Hematopoietic multipotent progenitor cell treated with erythropoietin and hydrocortisone succinate and interleukin-3 and kit ligand, for 15 days (in vitro differentiated cells): ENCODE results near the gene ALDH3B1.

Experiments
- DNase-seq: peaks from one replicate; pipeline ENCODE4 v3.0.0-alpha.2; 2015; ENCODE audit warnings: low spot score

Gene ALDH3B1

DNA sequence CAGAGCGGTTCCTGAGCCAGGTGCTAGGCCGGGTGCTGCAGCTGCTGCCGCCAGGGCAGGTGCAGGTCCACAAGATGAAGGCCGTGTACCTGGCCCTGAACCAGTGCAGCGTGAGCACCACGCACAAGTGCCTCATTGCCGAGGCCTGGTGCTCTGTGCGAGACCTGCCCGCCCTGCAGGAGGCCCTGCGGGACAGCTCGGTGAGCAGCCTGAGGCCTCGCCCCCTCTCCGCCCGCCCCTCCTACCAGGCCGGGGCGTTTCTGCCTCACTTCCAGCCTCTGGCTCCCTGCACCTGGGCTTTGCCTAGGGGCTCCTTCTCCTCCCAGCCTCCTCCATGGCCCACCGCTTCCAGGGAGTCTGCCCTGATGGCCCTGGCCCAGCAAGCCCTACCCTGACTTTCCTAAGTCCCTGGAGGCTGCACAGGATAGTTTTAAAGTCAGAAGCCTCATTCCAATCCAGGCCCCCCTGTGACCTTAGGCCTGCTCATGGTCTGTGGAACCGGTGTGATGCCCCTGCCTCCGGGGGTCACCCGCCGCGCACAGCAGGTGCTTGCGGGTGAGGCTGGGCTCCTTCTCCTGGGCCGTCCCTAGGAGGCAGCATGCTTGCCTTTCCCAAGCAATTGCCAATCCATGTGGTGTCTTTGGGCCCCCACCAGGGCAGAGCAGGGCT lies 34.2 kb downstream of the ALDH3B1 start:
- no peak for DNase-seq

DNA sequence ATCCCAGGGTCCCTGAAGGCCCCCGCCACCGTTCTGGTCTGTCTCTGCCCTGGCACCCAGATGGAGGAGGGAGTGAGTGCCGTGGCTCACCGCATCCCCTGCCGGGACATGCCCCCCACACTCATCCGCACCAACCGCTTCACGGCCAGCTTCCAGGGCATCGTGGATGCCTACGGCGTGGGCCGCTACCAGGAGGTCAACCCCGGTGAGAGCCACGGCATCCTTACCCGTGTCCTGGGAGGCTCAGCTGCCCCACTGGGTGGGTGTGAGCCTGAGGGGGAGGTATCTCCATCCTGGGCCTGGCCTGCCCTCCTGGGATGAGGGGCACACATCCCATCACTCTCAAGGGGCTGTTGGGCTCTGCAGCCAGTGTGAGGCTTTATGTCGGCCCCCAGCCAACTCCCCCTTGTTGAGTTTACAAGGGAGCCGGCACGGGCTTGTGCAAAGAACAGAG lies 34.8 kb downstream of the ALDH3B1 start:
- DNase-seq = no peak

GRCh38 chr11:68047437-68048290 lies 37.5 kb downstream of the ALDH3B1 start:
- DNase-seq = no peak

GRCh38 chr11:68048681-68049508 lies 38.8 kb downstream of the ALDH3B1 start:
- no peak for DNase-seq

- DNase-seq = no peak
These were observed 39.6 kb downstream of the ALDH3B1 start for GRCh38 chr11:68049509-68050370.

DNA sequence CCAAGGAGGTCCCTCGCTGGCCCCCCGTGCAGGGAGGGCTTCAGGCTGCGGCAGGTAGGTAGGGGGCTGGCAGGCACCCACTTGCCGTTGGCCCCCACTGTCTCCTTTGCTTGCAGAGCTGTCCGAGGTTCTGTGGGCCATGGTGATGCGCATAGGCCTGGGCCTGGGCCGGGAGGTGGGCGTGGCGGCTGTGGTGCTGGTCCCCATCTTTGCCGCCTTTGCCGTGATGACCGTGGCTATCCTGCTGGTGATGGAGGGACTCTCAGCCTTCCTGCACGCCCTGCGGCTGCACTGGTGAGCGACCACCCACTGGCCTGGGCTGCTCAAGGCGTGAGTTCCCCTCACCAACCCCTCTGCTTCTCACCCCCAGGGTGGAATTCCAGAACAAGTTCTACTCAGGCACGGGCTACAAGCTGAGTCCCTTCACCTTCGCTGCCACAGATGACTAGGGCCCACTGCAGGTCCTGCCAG lies 40.3 kb downstream of the ALDH3B1 start:
- DNase-seq = no peak

DNA sequence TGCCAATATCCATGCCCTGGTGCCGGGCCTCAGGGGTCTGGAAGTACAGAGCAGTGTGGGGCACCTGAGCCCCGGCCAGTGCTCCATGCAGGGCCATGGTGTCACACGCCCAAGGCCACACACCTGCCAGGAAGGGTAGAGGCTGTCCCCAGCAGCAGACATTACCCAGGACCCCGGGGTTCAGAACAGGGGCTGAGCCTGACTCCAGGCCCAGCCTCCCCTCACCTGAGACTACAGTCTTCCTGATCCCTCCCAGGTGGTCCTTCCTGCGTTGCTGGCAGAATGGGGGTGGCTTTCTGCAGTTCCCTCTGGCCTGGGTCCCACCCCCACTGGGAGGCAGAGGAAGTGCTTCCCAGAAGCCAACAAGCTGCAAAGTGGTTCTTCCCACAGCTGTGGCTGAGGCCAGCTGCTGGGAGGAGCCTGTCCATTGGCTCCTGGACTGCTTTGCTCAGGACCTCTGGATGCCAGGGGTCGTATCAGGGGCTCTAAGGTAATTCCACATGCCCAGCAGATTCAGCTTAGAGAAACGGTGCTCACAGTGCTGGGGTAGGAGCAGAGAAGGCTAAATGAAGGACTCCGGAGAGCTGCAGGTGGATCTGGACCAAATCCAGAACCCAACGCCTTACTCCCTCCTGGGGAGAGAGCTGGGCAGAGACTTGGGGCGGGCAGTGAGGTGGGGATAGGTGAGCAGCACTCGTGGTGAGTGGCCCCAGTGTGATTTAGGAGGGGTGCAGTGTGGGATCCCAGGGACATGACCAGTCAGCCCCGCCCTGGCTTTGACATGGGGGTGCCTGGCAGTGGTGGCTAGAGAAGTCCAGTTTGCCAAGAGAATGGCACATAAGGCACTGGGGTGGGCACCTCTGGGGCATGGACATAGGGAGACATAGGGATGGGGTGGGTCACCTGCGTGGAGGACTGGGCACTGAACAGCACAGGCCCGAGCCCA lies 41.3 kb downstream of the ALDH3B1 start:
- no peak for DNase-seq

GRCh38 chr11:68052137-68052873 lies 42.2 kb downstream of the ALDH3B1 start:
- DNase-seq = no peak

- DNase-seq = no peak
These were observed 43.0 kb downstream of the ALDH3B1 start for GRCh38 chr11:68053117-68053516.

GRCh38 chr11:68053981-68054812 lies 44.1 kb downstream of the ALDH3B1 start:
- no peak for DNase-seq

DNA sequence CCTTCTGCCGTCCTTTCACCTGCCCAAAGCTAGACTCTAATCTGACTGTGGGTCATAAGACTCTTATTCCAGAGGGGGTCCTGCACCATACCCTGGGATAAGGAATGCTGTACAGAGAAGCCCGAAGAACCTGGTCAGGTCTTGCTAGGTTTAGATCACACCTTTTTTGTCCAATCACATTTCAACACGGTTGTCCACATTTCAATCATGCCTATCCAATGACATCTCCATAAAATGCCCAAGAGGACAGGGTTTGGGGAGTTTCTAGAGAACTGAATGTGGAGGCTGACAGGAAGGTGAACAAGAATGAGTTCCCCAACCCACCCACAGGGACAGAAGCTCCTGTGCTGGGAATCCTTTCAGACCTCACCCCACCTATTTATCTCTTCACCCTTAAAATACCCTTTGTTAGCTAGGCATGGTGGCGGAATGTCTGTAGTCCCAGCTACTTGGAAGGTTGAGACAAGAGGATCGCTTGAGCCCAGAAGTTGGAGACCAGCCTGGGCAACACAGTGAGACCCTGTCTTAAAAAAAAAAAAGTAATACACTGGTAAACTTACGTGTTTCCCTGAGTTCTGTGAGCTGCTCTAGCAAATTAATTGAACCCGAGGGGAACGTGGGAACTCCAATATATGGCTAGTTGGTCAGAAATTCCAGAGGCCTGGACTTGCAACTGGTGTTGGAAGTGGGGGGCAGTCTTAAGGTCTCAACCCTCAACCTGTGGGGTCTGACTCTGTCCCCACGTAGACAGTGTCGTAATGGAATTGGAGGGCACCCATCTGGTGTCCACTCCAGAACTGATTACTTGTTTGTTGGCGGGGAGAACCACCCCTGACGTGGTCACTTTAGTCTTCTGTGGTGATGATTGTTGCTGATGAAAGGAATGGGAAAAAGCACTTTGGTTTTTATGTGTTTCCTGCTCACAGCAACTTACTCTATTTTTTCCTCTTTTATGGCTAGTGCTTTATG lies 46.5 kb downstream of the ALDH3B1 start:
- DNase-seq = no peak

DNA sequence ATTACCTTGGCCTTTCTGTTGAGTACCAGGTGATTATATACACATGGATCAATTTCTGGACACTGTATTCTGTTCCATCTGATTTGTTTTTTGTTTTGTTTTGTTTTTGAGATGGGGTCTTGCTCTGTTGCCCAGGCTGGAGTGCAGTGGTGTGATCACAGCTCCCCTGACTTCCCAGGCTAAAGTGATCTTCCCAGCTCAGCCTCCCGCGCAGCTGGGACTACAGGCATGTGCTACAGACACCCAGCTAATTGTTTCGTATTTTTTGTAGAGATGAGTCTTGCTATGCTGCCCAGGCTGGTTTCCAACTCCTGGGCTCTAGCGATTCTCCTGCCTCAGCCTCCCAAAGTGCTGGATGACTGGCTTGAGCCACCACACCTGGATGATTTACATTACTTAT lies 47.7 kb downstream of the ALDH3B1 start:
- DNase-seq = no peak

- no peak for DNase-seq
These were observed 51.4 kb downstream of the ALDH3B1 start for GRCh38 chr11:68061508-68061907.

GRCh38 chr11:68064926-68065325 lies 54.8 kb downstream of the ALDH3B1 start:
- DNase-seq = no peak

GRCh38 chr11:68065841-68066240 lies 55.7 kb downstream of the ALDH3B1 start:
- no peak for DNase-seq

GRCh38 chr11:68066742-68067141 lies 56.6 kb downstream of the ALDH3B1 start:
- no peak for DNase-seq

GRCh38 chr11:68067991-68068390 lies 57.9 kb downstream of the ALDH3B1 start:
- DNase-seq = no peak
